CD4-positive, alpha-beta T cell (primary cell): Measurements from ENCODE around the gene BTN1A1. TPM values are rescaled to one million over a fixed set of nuclear protein-coding genes. Genes with fewer than 3 reads are reported as not detected.
A peak's percentile ranks its signal among the peaks of the same experiment; 100 is the strongest.

ENCODE experiments used
- ATAC-seq: fragments of 200-7000 bp; cut with Tn5 transposase; one replicate; pipeline ENCODE4 v1.10.0; 2022; ENCODE audit warnings: mild to moderate bottlenecking; ENCODE audit not compliant: poor library complexity
- CTCF ChIA-PET: fragments of 350-600 bp; sonication (Branson Sonifier 250); formaldehyde crosslinking; loops from one replicate; lab custom pipeline; 2021; ENCODE audit warnings: antibody characterized with exemption, inconsistent platforms; lab: Charles Lee
- POLR2A ChIA-PET: fragments of 350-600 bp; sonication (Branson Sonifier 250); formaldehyde crosslinking; loops from one replicate; lab custom pipeline; 2021; ENCODE audit warnings: antibody characterized with exemption, inconsistent platforms; lab: Charles Lee
- DNase-seq, 14 experiments: peaks; one replicate each; pipeline ENCODE4 v3.0.0-alpha.2; 2013 to 2020; ENCODE audit warnings: mixed read lengths in 2 of 14
- H3K27ac ChIP-seq, 2 donors: one replicate each; pipeline versions ENCODE4 v1.5.1 to v1.7.0; 2013; ENCODE audit warnings: low read length in 2 of 2, low read depth in 1 of 2, mild to moderate bottlenecking in 1 of 2
- H3K27me3 ChIP-seq, 2 experiments: 1 replicate in 1 of 2; 2 replicates in 1 of 2; pipeline versions ENCODE4 v1.6.1 to v1.7.0; 2013; ENCODE audit warnings: low read length in 2 of 2, control low read depth in 1 of 2, mild to moderate bottlenecking in 1 of 2, moderate library complexity in 1 of 2; ENCODE audit not compliant: insufficient read depth in 2 of 2, control insufficient read depth in 1 of 2
- H3K36me3 ChIP-seq: one replicate; pipeline ENCODE4 v1.6.1; 2013; ENCODE audit warnings: low read length, control low read depth; ENCODE audit not compliant: insufficient read depth
- H3K4me1 ChIP-seq: one replicate; pipeline ENCODE4 v1.6.1; 2013; ENCODE audit warnings: low read length, control low read depth; ENCODE audit not compliant: insufficient read depth
- H3K4me3 ChIP-seq: one replicate; pipeline ENCODE4 v1.5.1; 2013; ENCODE audit warnings: mild to moderate bottlenecking, low read length, moderate library complexity
- H3K9me3 ChIP-seq, 2 experiments: 1 replicate in 1 of 2; 2 replicates in 1 of 2; pipeline versions ENCODE4 v1.6.1 to v1.7.0; 2013; ENCODE audit warnings: low read length in 2 of 2, mild to moderate bottlenecking in 2 of 2, control low read depth in 1 of 2, moderate library complexity in 1 of 2; ENCODE audit not compliant: control insufficient read depth in 1 of 2, insufficient read depth in 1 of 2
- H3K27ac Mint-ChIP-seq: one replicate; pipeline ENCODE4 v1.8.0; 2020; ENCODE audit warnings: mixed read lengths
- H3K27me3 Mint-ChIP-seq: one replicate; pipeline ENCODE4 v1.8.0; 2021; ENCODE audit warnings: mixed read lengths
- H3K36me3 Mint-ChIP-seq: one replicate; pipeline ENCODE4 v1.8.0; 2021; ENCODE audit warnings: low read depth, mixed read lengths
- H3K4me1 Mint-ChIP-seq: one replicate; pipeline ENCODE4 v1.8.0; 2021; ENCODE audit warnings: low read depth, mixed read lengths
- H3K4me3 Mint-ChIP-seq: one replicate; pipeline ENCODE4 v1.8.0; 2020; ENCODE audit warnings: mild to moderate bottlenecking, mixed read lengths
- H3K9me3 Mint-ChIP-seq: one replicate; pipeline ENCODE4 v1.8.0; 2020; ENCODE audit warnings: mixed read lengths
- intact Hi-C, 2 experiments: fragments of 100-400 bp; cut with DNase I in 1 of 2; cut with micrococcal nuclease in 1 of 2; formaldehyde crosslinking; loops; one replicate each; pipeline versions ENCODE4 v1.15.1 to v1.9.0; 2023 to 2025; cut with DNase I, micrococcal nuclease
- total RNA-seq, 174 experiments: library from RNA in 2 of 174; stranded (reverse) in 2 of 174; gene quantifications; one replicate each; pipeline ENCODE4 v1.2.3 and lab custom pipeline; 2021 to 2026
- TF ChIP-seq, protein P1 (sequence below): fragments of 200-600 bp; IDR thresholded peaks from one replicate; pipeline ENCODE4 v1.8.0; 2022; ENCODE audit warnings: antibody characterized with exemption, mild to moderate bottlenecking

Gene BTN1A1
- total RNA-seq, 2 experiments from 2014 or later = not detected

DNA sequence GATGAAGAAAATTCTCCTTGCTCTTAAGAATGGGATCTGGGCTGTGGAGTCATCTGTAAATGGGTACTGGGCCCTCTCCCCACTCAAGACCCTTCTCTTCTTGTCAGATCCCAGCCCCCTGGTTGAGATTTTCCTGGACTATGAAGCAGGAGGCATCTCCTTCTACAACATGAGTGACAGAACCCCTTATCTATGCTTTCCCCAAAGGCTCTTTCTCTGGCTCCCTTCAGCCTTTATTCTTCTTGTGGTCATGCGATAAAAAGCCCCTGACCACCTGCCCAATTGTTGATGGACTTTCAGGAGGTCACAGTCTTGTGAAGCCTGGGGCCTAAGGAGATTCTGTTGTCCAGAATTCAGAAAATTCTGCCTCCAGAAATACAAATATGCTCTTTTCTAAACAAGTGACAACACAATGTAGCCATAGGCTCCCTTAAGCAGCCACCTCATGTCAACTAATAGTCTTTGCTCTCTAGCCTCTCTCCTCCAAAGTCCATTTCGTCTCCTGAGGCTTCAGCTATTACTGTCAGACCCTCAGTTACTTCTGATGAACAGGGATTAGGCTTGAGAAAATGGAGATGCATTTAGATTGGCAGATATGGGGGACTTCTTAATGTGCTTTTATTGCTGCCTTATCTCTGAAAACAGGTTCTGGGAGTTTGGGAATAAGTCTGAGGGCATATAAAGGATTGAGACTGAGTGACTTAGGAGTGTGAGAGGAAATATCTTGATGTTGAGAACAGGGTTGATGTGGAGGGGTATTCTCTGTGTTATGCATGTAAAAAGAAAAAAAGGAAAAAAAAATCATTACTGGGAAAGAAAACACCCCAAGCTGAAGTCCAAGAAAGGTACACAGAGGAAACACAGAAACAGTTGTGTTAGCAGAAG, 21.8 kb upstream of the BTN1A1 start:
- ATAC-seq = no peak

DNA sequence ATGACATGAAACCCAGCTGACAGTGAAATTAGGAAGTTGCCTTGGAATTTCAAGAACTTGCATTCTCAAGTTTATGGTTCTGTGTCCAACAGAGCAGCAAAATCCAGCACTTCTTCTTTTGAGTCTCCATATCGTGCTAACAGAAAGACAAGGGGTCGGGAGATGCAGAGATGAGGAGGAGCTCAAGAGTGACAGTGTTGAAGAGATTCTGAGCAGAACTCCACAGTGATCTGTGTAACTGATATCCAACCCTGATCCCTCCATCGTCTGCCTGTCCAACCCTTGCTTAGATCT, 21.2 kb upstream of the BTN1A1 start:
- DNase-seq = peak in 2 of 14 experiments; percentile 25 to 30
- peaks cover 4% of the 10 kb centered on the region for H3K36me3 Mint-ChIP-seq
- ATAC-seq = no peak
- peaks cover 36% of the 10 kb centered on the region for H3K4me1 ChIP-seq
- H3K27me3 ChIP-seq = no peaks in the 10 kb centered on the region
- H3K27me3 Mint-ChIP-seq = no peaks in the 10 kb centered on the region
- no peak overlapping the region for H3K27ac ChIP-seq
- no peaks in the 10 kb centered on the region for H3K9me3 ChIP-seq
- ChIA-PET POLR2A (no interaction called here), CTCF (interaction anchor here (1.4 kb wide), 1 partner anchor 116 kb away, joined by 4 read pairs; no protein-coding TSS in a partner anchor)
- peak overlapping the region; percentile 99 for H3K27ac Mint-ChIP-seq
- no peaks in the 10 kb centered on the region for H3K9me3 Mint-ChIP-seq
- H3K4me1 Mint-ChIP-seq = peaks cover 50% of the 10 kb centered on the region
- no peak overlapping the region for H3K4me3 Mint-ChIP-seq
- H3K4me3 ChIP-seq = no peak overlapping the region
- H3K36me3 ChIP-seq = no peaks in the 10 kb centered on the region
- TF ChIP-seq, protein P1, sequence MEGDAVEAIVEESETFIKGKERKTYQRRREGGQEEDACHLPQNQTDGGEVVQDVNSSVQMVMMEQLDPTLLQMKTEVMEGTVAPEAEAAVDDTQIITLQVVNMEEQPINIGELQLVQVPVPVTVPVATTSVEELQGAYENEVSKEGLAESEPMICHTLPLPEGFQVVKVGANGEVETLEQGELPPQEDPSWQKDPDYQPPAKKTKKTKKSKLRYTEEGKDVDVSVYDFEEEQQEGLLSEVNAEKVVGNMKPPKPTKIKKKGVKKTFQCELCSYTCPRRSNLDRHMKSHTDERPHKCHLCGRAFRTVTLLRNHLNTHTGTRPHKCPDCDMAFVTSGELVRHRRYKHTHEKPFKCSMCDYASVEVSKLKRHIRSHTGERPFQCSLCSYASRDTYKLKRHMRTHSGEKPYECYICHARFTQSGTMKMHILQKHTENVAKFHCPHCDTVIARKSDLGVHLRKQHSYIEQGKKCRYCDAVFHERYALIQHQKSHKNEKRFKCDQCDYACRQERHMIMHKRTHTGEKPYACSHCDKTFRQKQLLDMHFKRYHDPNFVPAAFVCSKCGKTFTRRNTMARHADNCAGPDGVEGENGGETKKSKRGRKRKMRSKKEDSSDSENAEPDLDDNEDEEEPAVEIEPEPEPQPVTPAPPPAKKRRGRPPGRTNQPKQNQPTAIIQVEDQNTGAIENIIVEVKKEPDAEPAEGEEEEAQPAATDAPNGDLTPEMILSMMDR = no peak
- intact Hi-C loops = loop anchor here (1.0 to 10.0 kb wide), 4 partner anchors 34 to 114 kb away; partner anchors contain the start of genes BTN3A1 (in 2 of the 2) and BTN3A2 (in 1 of the 2)

More for the DNA sequence above, 21.8 kb upstream of the BTN1A1 start:
- H3K9me3 Mint-ChIP-seq = no peaks in the 10 kb centered on the region
- intact Hi-C loops = loop anchor here (5.0 to 10.0 kb wide), 3 partner anchors 74 to 114 kb away; partner anchors contain the start of genes BTN3A1 (in 2 of the 2) and BTN3A2 (in 1 of the 2)
- Histone ChIP-seq H3K27me3 (no peaks in the 10 kb centered on the region), H3K27ac (no peak overlapping the region), H3K36me3 (no peaks in the 10 kb centered on the region), H3K9me3 (no peaks in the 10 kb centered on the region), H3K4me3 (no peak overlapping the region), H3K4me1 (peaks cover 36% of the 10 kb centered on the region)
- DNase-seq = no peak
- ChIA-PET CTCF (interaction anchor here (1.4 kb wide), 1 partner anchor 117 kb away, joined by 4 read pairs; no protein-coding TSS in a partner anchor), POLR2A (no interaction called here)
- peak overlapping the region; percentile 99 for H3K27ac Mint-ChIP-seq
- TF ChIP-seq, protein P1 = no peak
- H3K36me3 Mint-ChIP-seq = peaks cover 10% of the 10 kb centered on the region
- H3K4me1 Mint-ChIP-seq = peaks cover 56% of the 10 kb centered on the region
- H3K4me3 Mint-ChIP-seq = no peak overlapping the region
- H3K27me3 Mint-ChIP-seq = no peaks in the 10 kb centered on the region

DNA sequence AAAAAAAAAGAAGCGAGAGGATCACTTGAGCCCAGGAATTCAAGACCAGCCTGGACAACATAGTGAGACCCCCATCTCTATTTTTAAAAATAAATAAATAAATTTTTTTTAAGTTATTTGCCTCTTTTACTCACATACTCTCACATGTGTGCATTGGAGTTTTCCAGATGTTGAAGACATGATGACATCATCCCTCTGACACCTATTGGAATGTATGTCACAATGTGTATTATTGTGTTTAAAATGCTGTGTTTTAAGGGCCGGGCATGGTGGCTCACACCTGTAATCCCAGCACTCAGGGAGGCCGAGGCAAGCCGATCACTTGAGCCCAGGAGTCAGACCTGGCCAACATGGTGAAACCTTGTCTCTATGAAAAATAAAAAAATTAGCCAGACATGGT, 17.8 kb upstream of the BTN1A1 start:
- peaks cover 23% of the 10 kb centered on the region for H3K4me1 Mint-ChIP-seq
- H3K9me3 Mint-ChIP-seq = peaks cover 2% of the 10 kb centered on the region
- Histone ChIP-seq H3K27me3 (no peaks in the 10 kb centered on the region), H3K4me3 (no peak overlapping the region), H3K36me3 (no peaks in the 10 kb centered on the region), H3K4me1 (peaks cover 7% of the 10 kb centered on the region), H3K9me3 (peaks cover 0 to 4% of the 10 kb centered on the region in 2 experiments), H3K27ac (no peak overlapping the region)
- no peaks in the 10 kb centered on the region for H3K36me3 Mint-ChIP-seq
- intact Hi-C loops = no loop called here
- CTCF ChIA-PET = no interaction called here
- no peak overlapping the region for H3K4me3 Mint-ChIP-seq
- no peaks in the 10 kb centered on the region for H3K27me3 Mint-ChIP-seq
- TF ChIP-seq, protein P1 = no peak
- POLR2A ChIA-PET = no interaction called here
- no peak overlapping the region for H3K27ac Mint-ChIP-seq
- DNase-seq = no peak
- ATAC-seq = no peak
